Fibroblast of skin of scalp (primary cell): ENCODE data around the gene AMPD3.
A peak's percentile ranks its signal among the peaks of the same experiment; 100 is the strongest.

Experiments used
- DNase-seq: peaks from one replicate; pipeline ENCODE4 v3.0.0-alpha.2; 2013

The AMPD3 gene

DNA sequence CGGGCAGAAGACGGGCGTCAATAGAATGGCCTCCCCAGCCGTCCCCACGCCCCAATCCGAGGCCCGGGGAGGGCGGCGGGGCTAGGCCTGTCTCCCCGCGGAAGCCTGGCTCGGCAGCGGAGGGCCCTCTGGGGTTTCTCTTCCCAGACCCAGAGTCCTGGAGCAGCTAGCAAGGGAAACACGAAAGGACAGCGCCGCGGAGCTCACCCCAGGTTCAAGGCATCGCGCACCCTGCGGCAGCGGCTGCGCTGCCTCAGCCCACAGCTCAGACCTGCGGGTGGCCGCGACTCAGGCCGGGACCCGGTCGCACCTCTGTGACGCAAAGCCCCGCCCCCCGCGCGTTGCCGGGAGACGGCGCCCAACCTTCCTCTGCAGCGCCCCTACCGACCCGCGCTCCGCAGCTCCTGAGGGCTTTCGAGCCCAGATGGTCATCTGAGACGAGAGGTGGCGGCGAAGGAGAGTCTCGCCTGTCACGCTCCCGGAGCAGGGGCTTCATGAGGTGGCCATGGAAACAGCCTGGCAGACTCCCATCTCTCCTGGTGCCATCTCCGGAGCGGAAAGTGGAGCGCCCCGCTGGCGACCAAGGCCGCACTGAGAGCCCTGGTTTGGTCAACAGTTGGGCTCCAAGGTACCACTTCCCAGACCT lies 86.0 kb downstream of the AMPD3 start, which contains the start of gene RNF141:
Gene RNF141 (minus strand): TSS at position 273 of the 646 bp plus-strand sequence. CDS start 7,029 bp downstream, outside the sequence.
- peak; percentile 92 for DNase-seq

DNA sequence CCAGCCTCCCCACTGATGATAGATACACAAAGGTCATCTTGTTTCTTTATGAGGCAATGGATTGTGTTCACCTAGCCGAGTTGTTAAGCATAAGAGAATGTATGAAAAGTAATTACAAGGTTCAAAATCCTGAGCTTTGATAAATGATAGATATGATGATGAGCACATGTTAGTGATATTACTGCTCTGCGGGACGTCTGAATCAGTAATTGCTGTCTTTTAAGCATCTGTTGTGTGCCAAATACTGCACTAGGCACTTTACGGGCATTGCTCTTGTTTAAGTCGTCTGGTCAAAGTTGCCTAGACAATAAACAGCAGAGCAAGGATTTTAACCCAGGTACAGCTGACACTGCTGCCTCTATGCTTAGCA lies 86.5 kb downstream of the AMPD3 start:
- DNase-seq, result no peak

DNA sequence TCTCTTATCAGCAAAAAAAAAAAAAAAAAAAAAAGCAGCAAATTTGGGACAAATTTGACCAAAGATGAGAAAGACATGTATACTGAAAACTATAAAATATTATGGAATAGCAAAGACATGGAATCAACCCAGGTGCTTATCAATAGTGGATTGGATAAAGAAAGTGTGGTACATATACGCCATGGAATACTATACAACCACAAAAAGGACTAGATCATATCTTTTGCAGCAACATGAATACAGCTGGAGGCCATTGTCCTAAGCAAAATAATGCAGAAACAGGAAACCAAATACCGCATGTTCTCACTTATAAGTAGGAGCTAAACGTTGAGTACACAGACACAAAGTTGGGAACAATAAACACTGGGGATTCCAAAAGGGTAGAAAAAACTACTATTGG lies 87.7 kb downstream of the AMPD3 start:
- DNase-seq, result no peak

DNA sequence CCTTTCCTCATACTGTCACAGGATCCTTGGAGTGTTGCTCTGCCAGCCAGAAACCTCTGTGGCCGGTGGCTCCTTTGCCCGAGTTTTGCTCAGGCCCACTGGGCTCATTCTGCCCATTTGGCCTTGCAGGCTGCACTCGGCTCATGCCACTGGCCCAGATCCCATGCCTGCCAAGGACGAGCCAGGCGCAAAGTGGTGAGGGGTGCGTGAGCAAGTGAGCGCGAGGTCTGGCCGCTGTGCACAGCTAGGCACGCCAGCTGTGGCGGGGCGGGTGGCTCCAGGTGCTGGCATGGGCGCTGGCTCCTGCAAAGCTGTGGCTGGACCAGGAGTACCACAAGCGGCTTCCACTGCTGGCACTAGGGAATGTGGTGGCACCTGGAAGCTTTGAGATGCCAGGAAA lies 88.7 kb downstream of the AMPD3 start:
- no peak for DNase-seq

GRCh38 chr11:10544491-10545465 lies 89.7 kb downstream of the AMPD3 start:
- DNase-seq, result no peak

DNA sequence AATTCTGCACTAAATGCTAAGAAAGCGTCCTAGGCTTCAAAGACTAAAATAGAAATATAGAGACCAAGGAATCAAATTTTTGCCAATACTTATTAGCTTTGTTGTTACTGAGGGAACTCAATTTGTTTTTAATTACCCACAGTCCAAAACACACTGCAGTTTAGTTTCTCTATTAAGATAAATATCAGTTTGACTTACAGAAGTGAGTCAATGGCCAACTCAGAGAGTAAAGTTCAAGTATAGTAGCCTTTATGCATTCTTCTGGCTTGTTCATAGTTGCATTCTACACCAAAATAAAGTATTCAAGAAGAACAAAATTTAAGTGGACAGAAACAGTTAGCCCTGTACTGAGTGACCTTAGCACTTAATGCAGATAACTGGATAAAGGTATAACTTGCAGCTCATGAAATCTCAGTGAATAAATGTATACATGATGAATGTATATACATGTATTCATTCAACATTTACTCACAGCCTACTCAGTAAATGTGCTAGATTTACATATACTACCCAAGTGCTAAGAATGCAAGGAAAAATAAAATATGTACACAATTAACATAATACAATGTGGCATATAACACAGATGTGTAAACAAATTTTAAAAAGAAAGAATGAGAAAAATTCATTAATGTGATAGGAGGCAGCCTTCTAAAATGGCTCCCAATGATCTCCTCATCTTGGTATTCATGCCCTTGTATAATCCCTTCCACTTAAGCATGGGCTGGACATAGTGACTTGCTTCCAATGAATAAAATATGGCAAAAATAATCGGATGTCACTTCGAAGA lies 95.6 kb downstream of the AMPD3 start:
- peak; percentile 24 for DNase-seq

DNA sequence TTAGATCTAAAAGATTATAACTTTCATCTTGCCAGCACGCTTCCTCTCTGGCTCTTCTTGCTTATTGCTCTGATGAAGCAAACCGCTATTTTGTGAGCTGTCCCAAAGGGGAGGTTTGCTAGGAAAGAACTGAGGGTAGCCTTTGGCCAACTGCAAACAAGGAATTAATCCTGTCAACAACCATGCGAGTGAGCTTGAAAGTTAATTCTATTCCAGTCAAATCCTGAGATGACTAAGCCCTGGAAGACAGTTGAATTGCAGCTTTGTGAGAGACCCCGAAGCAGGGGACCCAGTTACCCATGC lies 96.2 kb downstream of the AMPD3 start:
- no peak for DNase-seq

DNA sequence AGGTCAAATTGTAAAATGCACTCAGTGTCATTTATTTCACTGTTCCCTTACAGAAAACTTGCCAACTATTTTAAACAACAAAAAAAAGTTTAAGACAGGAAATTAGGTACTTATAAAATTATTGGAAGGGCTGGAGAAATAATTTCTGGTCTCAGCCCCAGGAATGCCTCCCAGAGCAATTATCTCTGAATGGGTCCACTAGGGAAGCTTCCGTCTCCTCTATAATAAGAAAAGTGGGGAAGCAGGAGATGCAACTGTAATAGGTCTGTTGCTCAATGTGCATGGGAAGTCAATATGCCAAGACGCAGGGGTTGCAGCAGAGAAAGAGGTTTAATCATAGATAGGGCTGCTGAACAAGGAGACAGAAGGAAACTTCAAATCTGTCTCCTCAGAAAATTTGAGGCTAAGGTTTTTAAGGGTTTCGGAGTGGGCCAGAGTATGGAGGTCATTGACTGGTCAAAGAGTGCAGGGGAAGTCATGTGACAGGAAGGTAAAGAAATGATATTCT lies 96.8 kb downstream of the AMPD3 start:
- DNase-seq, result no peak

GRCh38 chr11:10556590-10556989 lies 101.5 kb downstream of the AMPD3 start:
- no peak for DNase-seq
